ENCODE measurements around the gene PIGL. TPM values are rescaled to one million over a fixed set of nuclear protein-coding genes. Genes with fewer than 3 reads are reported as not detected.
"Not testable (repeated sequence)": the region's sequence is repeated elsewhere in the genome, so short reads cannot be mapped to it uniquely, and the experiment has no call there.

PIGL gene
- total RNA-seq, 4 donors from 2014 or later: 18.2 to 74.0 (median 40.3) TPM

GRCh38 chr17:16222406-16222805 lies 5.4 kb downstream of the PIGL start:
- DNase-seq: no peak
- no peaks in the 10 kb centered on the region for H3K36me3 ChIP-seq
- no peak for TF ChIP-seq CTCF (IDR thresholded peaks at IDR 0.05)
- TF ChIP-seq POLR2A (IDR thresholded peaks at IDR 0.05): no peak
- no peaks in the 10 kb centered on the region for H3K4me1 ChIP-seq
- H3K9me3 ChIP-seq: no peaks in the 10 kb centered on the region
- no peak overlapping the region for H3K27ac ChIP-seq
- intact Hi-C loops (cut with DNase I; ENCODE audit: low total_unique reads): no loop called here
- H3K4me3 ChIP-seq: no peak overlapping the region
- H3K27me3 ChIP-seq: no peaks in the 10 kb centered on the region

- H3K27ac ChIP-seq; H3K27me3 ChIP-seq; H3K4me3 ChIP-seq; H3K9me3 ChIP-seq; DNase-seq; intact Hi-C loops (cut with DNase I; ENCODE audit: low total_unique reads); H3K4me1 ChIP-seq; H3K36me3 ChIP-seq: not testable (repeated sequence)
Observed at GRCh38 chr17:16229912-16230561, 13.0 kb downstream of the PIGL start.

- H3K4me1 ChIP-seq: no peaks in the 10 kb centered on the region
- no peak for DNase-seq
- no peak overlapping the region for H3K4me3 ChIP-seq
- H3K27me3 ChIP-seq: no peaks in the 10 kb centered on the region
- H3K36me3 ChIP-seq: no peaks in the 10 kb centered on the region
- no peaks in the 10 kb centered on the region for H3K9me3 ChIP-seq
- no peak overlapping the region for H3K27ac ChIP-seq
- intact Hi-C loops (cut with DNase I; ENCODE audit: low total_unique reads): no loop called here
- TF ChIP-seq POLR2A (IDR thresholded peaks at IDR 0.05): no peak
Observed at GRCh38 chr17:16232391-16232790, 15.4 kb downstream of the PIGL start.

- Histone ChIP-seq H3K27ac (no peak overlapping the region), H3K4me3 (no peak overlapping the region), H3K9me3 (no peaks in the 10 kb centered on the region), H3K36me3 (no peaks in the 10 kb centered on the region), H3K27me3 (no peaks in the 10 kb centered on the region), H3K4me1 (no peaks in the 10 kb centered on the region)
- no peak for DNase-seq
- no peak for TF ChIP-seq CTCF (IDR thresholded peaks at IDR 0.05)
- TF ChIP-seq POLR2A (IDR thresholded peaks at IDR 0.05): no peak
- intact Hi-C loops (cut with DNase I; ENCODE audit: low total_unique reads): no loop called here
Observed at GRCh38 chr17:16239931-16240330, 22.9 kb downstream of the PIGL start.

- Histone ChIP-seq H3K4me1 (no peaks in the 10 kb centered on the region), H3K27ac (no peak overlapping the region), H3K27me3 (no peaks in the 10 kb centered on the region), H3K9me3 (no peaks in the 10 kb centered on the region), H3K36me3 (no peaks in the 10 kb centered on the region), H3K4me3 (no peak overlapping the region)
- DNase-seq: no peak
- intact Hi-C loops (cut with DNase I; ENCODE audit: low total_unique reads): no loop called here
- TF ChIP-seq CTCF (IDR thresholded peaks at IDR 0.05) (no peak), POLR2A (IDR thresholded peaks at IDR 0.05) (no peak)
Observed at GRCh38 chr17:16241906-16242399, 24.9 kb downstream of the PIGL start.

GRCh38 chr17:16243385-16243784 lies 26.4 kb downstream of the PIGL start:
- no peaks in the 10 kb centered on the region for H3K4me1 ChIP-seq
- TF ChIP-seq CTCF (IDR thresholded peaks at IDR 0.05): no peak
- TF ChIP-seq POLR2A (IDR thresholded peaks at IDR 0.05): no peak
- H3K27me3 ChIP-seq: no peaks in the 10 kb centered on the region
- intact Hi-C loops (cut with DNase I; ENCODE audit: low total_unique reads): no loop called here
- no peak for DNase-seq
- H3K9me3 ChIP-seq: no peaks in the 10 kb centered on the region
- no peaks in the 10 kb centered on the region for H3K36me3 ChIP-seq
- H3K4me3 ChIP-seq: no peak overlapping the region
- H3K27ac ChIP-seq: no peak overlapping the region

Data from uterus (tissue), 4 donors.